ENCODE measurements around the gene PIM3.

PIM3 gene

DNA sequence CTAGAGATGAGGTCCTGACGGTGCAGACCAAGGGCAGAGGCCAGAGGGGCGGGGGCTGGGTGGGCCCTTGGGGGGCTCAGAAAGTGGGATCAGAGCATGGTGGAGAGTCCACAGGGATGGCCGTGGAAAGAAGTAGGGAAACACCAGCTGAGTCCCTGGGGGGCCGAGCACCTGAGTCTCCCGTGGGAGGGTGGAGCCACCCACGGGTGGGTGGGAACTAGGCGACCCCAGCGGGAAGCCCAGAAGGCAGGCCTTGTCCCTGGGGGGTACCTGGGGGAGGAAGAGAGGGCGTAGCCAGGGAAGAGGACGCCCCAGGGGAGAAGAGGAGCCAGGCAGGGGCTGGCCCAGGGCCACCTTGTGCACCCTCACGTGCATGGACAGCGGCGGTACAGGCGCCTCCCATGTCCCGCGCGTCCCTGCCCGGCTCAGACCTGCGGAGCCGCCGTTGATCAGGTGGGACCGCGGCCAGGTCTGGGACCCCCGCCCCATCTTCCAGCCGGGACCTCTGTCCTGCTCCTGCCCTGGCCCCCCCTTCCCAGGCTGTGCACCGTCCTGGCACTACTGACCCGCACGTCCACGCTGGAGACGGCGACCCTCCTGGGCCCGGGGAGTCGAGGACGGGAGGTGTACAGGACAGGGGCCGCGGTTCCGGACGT lies 31.9 kb upstream of the PIM3 start:
- DNase-seq, result no peak

DNA sequence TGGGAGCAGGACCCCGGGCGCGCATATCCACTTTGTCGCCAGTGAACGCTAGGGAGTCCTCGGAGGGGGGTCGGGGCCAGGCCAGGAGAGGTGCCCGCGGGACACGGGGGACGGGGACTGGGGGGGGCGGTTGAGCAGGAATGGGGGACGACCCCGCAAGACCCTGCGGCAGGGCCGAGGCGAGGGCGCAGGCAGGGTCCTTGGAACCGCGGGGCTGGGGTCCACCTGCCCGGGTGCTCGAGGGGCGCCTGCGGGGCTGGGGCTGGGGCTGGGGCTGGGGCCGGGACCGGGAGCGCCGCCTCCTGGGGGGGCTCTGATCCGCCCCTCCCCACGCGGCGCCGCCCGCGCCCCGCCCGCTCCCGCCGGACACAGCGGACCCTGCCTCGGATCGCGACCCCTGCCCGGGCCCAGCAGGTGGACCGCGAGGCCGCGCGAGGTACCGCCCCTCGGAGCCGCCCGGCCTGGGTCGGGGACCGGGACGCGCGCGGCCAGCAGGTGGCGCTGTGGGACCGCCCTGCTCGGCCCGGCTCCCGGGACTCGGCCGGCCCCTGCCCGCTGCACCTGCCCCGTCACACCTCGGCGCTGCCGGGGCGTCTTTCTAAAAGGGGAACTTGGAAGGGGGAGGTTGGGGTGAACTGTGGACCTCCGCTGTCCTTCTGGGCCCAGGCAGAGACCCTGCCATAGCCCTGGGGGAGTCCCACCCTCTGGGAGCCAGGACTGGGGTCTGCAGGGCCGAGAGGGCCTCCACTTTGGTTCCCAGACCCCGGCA lies 31.2 kb upstream of the PIM3 start:
- peak in 1 of 2 donors; percentile 69 for DNase-seq

DNA sequence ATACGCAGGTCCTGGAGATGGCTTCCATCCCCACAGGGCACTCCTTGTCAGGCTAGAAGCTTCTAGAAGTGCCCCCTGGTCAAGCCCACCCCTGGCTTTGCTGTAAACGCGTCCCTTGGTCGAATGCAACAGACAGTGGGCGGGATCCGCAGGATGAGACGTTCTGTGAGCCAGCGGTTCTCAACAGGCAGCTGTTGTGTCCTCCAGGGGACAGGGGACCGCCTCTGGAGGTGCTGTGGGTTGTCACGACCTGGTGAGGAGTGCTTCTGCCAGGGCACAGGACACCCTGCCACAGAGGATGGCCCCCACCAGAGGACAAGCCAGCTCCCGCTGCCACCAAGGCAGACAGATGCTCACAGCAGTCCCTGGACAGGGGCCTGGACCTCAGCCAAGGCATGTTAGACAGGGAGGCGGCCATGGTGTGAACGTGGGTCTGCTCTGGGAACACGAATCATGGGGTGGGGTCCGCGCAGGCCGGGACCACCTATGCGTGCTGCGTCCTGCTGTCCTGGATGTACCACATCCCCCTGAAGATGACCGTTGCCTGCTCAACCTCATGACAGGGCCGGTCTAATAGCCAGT lies 30.5 kb upstream of the PIM3 start:
- no peak for DNase-seq

DNA sequence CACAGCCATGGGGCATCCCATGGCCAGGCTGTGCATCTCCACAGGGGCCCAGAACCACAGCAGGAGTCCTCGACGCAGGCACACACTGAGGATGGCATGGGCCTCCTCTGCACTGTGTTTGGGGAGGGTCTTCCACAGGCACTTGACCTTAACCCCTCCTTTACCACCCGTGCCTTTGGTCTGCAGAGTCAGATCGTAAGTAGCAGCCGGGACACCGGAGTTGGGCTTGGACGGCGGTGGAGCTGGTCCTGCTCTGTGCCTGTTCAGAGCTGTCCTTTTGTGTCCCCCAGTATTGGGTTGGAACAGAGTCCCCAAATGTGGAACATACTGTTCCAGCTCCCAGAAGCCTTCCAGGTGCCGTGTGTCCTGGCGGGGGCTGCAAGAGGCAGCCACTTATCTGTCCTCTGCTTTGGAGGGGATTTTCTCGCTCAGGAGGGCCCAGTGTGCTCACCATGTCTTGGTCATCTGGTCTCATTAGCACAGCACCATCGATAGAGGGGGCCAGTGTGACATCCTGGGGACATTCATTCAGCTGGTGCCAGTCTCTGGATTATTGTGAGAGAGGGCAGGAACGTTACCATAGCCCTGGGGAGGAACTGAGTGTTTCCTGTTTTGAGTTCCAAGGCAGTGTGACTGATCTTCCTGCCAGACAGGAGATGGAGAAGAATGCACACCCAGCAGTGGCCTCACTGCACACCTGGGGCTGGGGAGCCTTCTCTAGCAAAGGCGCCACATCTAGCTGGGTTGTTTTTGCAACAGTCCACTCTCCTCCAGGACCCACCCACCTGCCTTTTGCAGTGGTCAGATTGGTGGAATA lies 29.8 kb upstream of the PIM3 start:
- peak; percentile 88 to 90 for DNase-seq

DNA sequence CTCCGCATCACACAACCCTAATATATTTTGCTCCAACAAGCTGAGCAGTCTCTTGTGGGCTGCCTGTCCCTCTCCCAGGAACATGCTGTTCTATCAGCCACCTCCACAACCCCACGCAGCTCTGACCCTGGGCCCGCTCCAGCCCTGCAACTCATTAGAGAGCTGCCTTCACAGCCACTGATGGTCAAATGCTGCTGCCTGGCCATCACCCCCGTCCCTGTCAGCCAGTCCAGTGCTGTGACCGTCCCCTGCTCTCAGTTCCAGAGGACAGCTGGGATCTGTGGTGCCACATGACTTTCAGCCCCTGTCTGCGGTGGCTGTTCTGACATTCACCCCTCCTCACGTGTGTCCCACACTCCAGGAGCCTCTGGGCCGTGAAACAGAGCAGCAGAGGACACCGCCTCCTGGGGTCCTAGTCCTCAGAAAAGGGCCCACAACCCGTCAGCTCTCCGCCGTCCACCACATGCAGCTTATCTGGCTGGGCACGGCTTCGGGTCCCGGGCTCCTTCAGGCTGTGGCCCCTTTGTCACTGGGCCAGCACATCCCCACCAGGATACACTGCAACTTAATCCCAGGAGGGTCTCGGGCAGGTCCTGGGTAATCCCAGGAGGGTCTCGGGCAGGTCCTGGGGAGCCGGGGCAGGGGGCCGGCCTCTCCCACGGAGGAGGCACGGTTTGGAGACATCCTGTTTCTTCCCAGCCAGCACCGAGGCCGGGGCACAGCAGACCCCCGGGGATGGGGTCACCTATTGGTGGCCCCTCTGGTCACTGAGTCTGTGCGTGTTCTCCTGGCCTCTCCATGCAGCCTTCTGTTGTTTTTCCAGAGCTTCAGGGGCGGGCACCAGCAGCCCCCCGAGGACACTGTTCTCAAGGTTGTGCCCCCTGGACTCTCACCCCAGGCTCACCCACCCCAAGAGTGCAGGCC lies 27.1 kb upstream of the PIM3 start:
- no peak for DNase-seq

DNA sequence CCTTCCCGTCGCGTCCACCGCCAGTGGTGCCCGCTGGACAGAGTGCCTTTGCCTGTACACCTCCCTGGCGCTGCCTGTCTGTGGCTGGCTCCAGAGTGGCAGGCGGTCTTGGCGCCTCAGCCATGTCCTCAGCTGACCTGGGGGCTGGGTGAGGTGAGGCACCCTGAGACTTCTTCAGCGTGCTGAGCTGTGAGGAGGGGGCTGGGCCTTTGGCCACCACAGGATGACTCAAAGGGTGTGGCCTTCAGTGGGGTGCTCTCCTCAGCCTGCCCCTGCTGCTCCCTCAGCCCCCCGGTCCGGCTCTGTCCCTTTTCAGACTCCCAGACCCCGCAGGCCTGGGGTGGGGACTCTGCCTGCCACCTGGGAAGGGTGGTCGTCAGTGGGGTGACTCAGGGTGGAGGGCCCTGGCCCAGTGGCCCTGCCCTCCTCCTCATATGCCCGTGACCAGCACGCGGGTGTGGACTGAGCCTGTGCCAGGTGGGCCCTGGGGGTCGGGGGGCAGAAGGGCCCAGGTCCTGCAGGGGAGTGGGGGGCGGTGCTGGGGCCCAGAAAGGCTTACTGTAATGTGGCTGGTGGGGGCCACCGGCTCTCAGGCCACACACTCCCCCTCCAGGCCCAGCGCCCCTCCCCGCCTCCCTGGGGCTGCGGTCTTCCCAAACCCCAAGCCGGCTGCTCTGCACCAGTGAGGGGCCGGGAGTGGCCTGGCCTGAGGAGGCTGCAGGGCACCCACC lies 26.2 kb upstream of the PIM3 start:
- DNase-seq, result peak; percentile 23 to 44

DNA sequence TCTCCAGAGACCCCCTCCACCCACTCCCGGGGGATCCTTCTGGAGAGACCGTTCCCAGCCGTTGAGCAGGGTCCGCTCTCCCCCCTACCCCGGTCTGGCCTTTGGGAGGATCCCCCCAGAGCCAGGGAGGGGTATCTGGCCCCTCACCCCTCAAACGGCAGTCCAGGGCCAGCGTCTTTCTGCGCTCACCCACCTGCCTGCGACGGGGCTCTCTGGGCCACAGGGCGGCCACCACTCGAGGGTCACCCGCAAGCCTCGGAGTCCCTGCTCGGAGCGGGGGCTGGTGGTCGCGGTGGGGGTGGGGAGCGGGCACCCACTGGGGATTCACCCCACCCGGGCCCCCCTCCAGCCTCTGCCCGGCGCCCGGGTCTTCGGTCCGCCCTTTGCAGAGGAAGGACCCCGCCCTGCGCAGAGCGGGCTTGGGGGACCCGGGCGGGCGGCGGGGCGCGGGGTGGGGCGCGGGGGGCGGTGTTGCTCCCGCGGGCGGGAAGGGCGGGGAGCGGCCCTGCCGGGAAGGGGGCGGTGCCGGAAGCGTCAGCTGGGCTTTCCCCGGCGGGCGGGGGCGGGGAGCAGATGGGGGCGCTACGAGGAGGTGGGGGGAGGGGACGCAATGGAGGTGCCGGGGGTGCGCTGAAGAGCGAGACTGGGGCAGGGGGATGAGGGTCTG lies 25.5 kb upstream of the PIM3 start:
- peak; percentile 68 to 88 for DNase-seq

DNA sequence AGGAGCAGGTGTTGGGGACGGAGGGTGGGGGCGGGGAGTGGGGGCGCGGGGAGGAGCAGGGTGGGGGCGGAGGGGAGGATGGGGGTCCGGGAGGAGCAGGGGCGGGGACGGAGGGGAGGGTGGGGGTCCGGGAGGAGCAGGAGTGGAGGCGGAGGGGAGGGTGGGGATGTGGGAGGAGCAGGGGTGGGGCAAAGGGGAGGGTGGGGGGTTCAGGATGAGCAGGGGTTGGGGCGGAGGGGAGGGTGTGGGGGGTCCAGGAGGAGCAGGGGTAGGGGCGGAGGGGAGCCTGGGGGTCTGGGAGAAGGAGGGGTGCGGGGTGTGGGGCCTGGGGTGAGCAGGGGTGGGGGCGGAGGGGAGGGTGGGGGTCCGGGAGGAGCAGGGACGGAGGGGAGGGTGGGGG lies 25.0 kb upstream of the PIM3 start:
- peak in 1 of 2 donors; percentile 38 for DNase-seq

DNA sequence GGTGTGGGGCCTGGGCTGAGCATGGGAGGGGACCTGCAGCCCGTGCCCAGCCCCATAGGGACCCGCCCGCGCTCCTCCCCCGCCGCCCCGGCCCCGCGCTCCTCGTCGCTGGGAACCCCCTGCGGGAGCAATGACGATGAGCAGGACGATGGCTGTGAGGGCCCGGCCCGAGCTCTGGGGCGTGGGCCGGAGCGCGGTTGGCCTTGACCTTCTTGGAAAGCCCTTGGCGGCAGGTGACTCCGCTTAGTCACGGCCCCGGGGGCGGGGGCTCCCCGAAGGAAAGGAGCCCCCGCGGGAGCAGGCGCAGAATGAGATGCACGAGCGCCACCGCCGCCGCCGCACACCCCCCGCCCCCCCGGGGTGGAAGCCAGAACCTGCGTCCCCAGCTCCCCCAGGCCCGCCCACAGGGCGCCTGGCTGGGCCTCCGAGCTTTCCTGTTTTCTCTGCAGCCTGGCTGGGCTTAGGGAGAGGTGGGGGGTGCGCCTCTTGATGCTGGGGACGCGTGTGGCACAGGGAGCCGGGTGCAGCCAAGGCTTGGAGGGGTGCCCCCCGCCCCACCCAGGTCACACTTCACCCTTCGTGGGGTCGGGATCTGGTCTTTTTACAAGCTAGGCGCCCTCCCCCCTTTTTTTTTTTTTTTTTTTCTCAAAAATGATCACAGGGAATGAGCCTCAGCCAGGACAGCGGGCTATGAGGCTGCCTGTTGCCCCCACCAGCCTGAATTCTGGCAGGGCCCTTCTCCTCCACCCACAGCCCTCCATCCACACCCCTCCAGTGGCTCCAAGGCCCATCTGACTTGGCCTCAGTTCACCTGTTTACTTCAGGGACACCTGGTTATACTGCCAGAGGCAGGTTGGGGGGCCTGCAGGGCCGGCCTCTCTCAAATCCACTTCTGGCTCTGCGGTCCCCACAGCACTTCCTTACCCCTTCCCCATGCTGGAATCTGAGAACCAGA lies 24.3 kb upstream of the PIM3 start:
- DNase-seq, result peak; percentile 99

DNA sequence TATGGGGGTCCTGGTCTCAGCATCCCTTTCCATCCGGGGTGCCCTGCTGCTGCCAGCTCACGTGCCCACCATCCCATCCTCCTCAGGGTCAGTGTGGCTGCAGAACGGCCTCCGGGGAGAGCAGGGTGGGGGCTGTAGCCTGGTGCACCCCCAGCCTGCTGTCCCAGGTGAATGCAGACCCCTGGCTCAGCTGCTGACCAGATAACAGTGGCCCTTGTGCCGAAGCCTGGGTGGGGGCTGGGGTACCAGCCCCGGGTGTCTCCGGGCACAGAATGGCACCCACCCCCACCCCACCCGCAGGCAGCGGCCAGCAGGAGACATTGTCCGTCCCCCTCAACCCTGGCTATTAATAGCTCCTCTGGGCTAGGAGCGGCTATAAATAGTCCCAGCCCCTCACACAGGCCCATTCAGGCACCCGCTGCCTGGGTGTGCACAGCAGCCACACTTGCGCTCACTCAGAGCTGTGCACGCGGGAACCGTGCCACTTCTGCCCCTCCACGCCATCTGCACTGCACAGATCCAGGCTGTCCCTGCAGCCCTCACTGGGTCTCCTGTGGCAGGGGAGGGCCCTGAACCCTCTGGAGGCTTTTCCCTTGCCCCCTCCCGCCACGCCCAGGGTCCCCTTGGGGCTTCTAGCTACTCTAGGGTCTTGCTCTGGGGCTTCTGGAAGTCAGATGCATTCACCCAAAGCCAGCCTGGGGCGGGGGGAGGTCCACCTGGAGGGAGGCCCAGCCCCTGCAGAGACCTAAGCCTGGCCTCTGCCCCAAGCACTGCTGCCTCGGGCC lies 23.4 kb upstream of the PIM3 start:
- no peak for DNase-seq

DNA sequence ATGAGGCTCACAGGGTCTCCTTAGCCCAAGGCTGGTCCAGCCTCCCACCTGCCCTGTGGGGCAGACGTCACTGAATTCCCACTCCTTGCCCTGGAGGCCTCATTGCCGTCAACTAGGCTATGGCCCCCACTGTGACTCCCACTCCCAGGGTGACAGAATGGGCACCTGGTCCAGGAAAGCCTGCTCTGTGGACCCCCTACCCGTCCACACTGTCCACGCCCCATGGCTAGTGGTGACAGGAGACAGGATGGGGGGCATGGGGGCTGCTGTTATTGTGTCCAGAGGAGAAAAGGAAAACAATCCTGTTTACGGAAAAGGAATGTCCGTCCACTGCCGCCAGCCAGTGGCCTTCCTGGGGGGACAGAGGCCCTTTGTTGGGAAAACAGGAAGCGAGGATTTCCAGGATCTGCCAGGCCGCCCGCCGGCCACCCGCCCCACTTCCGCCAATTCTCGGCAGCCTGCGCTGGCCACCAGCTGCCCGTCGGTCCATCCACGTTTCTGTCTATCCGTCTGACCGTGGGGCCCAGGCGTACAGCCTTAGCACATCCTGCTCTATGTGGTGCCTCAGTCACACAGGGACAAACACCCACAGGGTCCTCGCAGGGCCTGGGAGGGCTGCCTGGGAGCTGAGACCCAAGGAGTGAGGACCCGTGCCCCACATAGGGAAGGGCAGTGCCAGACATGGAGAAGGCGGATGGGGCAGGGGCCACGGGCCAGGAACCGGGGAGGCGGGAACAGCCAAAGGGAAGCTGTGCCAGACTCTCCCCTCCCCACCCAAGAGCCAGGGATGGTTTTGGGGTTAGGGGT lies 22.6 kb upstream of the PIM3 start:
- DNase-seq, result no peak

DNA sequence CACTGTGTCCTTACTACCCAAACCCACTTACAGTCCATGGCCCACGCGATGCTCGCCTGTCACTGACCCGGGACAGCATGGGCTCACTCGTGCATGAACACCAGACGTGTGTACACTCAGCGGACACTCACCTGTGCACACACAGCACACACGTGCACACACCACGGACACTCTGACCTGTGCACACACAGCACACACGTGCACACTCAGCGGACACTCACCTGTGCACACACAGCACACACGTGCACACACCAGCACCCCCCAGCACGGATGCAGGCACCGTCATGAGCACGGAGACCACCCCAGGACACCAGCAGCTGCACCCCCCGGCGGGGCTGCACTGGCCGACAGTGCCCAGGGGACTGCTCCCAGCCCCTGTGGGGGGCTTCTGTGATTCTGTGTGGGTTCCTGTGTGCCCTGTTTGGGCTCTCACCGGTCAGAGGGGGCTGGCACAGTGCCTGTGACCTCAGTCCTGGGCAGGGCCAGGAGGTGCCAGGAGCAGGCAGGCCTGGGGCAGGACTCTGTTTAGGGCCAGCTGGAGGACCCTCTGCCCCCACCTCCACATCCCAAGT lies 21.9 kb upstream of the PIM3 start:
- DNase-seq, result no peak

DNA sequence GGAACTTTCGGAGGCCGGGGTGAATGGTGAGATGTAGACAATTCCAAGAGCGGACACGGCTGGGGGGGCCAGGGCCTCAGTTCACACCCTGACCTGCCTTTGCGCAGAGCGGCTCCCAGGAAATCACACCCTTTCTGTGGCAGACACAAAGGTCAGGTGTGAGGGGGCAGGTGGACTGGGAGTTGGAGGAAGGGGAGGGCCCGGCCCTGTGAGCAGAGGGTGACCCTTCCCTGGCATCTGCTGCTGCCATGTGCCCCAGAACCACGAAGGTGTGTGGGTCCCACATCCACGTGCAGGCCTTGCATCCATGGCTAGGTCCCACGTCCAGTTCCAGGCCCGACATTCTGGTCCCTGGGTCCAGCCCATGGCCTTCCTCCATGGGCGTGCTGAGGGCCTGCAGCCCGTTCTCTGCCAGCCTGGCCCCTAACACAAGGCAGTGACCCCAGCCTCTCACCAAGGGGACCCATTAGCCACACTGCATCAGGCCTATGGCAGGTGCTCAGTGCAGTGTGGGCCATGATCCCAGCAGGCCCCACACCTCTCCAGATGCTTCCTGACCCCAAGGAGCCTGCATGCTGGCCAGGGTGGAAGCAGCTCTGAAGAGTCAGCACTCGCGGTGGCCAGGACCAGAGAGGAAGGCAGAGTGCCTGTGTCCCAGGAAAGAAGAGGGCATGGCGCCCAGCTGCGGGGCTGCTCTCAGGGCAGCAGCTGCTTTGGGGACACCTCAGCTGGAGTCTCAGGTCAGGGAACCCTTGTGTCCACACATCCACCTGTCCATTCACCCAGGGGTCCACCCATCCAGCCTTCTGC lies 18.9 kb upstream of the PIM3 start:
- DNase-seq, result no peak

DNA sequence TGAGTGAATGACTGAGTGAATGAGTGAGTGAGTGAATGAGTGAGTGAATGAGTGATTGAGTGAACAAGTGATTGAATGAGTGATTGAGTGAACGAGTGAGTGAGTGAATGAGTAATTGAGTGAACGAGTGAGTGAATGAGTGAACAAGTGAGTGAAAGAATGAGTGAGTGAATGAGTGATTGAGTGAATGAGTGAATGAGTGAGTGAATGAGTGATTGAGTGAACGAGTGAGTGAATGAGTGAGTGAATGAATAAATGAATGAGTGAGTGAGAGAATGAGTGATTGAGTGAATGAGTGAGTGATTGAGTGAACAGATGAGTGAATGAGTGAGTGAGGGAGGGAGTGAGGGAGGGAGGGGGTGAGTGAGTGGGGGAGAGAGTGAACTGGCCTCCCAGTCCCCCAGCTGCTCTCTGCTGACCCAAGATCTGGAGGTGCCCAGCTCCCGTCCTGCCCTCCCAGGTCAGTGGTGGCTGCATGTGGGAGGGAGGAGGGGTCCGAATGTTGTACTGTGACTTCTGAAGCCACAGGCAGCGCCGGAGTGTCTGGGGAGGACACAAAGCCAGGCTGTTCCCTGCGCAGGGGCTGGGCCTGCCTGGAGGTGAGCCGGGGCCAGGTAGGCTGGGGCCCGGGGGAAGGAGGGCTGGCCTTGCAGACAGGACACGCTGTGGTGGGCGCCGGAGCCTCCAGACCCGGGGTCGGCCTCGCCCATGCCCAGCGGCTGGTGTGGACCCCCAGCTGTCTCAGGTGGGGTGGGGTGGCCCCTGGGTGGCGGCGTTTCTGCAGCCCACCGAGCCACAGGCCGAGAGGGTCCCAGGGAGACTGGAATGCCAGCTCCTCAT lies 17.8 kb upstream of the PIM3 start:
- no peak for DNase-seq

DNA sequence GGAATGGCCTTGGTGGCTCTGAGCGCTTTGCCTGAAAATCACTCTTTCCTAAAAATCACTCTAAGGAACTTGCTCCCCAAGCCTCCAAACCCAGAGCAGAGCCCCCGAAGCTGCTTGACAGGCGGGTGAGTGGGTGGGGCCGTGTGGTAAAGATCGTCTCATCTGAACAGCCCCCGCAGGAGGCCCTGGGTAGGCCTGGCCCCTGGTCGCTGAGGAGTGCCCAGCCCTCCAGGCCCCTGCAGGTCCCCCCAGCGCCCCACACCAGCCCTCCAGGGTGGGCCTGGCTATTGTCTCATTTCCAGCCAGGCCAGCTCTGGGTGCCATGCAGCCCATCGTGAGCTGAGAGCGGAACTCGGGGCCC lies 17.2 kb upstream of the PIM3 start:
- DNase-seq, result no peak

Data from inflammatory macrophage treated with lipopolysaccharide for 1 hour (primary cell).